Upper lobe of left lung (tissue), 4 donors: ENCODE results near the gene PATL2.

Experiments used
- CTCF ChIP-seq, 6 experiments: fragments of 450-650 bp in 4 of 6; fragments of 200-600 bp in 2 of 6; sonication (generic) in 2 of 6; IDR thresholded peaks; one replicate each; pipeline ENCODE4 v1.5.1; 2016 to 2019; ENCODE audit warnings: antibody characterized with exemption in 6 of 6
- EP300 ChIP-seq, 4 donors: sonication (generic); formaldehyde crosslinking; IDR thresholded peaks; one replicate each; pipeline ENCODE4 v1.5.1; 2017; ENCODE audit warnings: antibody characterized with exemption in 4 of 4, control low read depth in 2 of 4
- POLR2A ChIP-seq, 4 donors: fragments of 450-650 bp; IDR thresholded peaks; one replicate each; pipeline ENCODE4 v1.5.1; 2016 to 2017; ENCODE audit warnings: antibody characterized with exemption in 4 of 4, mild to moderate bottlenecking in 2 of 4
- POLR2AphosphoS5 ChIP-seq, 2 donors: sonication (generic); formaldehyde crosslinking; IDR thresholded peaks; one replicate each; pipeline ENCODE4 v1.5.1; 2017; ENCODE audit warnings: antibody characterized with exemption in 2 of 2

DNA sequence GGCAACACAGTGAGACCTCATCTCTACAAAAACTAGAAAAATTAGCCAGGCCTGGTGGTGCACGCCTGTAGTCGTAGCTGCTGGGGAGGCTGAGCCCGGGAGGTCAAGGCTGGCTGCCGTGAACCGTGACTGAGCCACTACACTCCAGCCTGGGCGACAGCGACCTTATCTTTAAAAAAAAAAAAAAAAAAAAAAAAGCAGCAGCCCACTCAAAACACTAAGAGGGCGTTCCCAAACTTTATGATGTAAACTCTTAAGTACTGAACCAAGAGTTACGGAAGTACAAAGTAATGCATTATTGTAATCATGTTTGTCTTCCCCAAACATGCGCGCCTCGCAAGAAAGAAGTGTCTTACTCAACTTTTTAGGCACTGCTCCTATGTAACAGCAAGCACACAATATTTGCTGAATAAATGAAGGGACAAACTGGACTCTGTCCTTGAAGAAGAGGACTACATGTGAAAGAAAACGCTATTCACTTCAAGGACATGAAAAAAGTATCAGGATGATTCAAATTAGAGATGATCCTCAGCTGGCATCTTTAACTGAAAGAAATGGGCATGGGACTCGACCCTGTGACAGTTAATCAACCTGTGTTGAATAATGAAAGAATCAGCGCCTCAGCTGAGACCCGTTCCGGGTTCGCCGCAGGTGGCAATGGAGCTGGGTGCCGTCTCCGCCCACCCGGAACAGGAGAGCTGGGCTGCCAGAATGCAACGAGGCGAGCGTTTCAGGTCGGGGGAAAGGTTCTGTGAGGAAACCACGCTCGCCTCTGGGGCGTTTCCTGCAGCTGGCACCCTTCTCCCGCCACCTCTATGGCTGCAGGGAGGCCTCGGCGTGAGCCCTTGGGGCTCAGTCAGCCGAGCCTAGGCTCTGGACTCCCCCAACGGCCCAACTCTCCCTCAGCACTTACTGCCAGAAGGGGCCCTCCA is 48.4 kb downstream of the PATL2 start:
- TF ChIP-seq CTCF (IDR thresholded peaks at IDR 0.05): no peak
- TF ChIP-seq POLR2A (IDR thresholded peaks at IDR 0.05): peak in 1 of 4 donors; percentile 44
- TF ChIP-seq POLR2AphosphoS5 (IDR thresholded peaks at IDR 0.05): peak in 1 of 2 donors; percentile 7
- TF ChIP-seq EP300 (IDR thresholded peaks at IDR 0.05): peak in 1 of 4 donors; percentile 4
